GM19023 (cell line): ENCODE data around the gene EXOSC6.
"Not testable (repeated sequence)": the region's sequence is repeated elsewhere in the genome, so short reads cannot be mapped to it uniquely, and the experiment has no call there.

Experiments used
- ATAC-seq: cut with Tn5 transposase; IDR thresholded peaks from one replicate; pipeline ENCODE4 v1.9.1; 2021; ENCODE audit warnings: mild to moderate bottlenecking, moderate library complexity; ENCODE audit not compliant: unreplicated experiment

Gene EXOSC6

DNA sequence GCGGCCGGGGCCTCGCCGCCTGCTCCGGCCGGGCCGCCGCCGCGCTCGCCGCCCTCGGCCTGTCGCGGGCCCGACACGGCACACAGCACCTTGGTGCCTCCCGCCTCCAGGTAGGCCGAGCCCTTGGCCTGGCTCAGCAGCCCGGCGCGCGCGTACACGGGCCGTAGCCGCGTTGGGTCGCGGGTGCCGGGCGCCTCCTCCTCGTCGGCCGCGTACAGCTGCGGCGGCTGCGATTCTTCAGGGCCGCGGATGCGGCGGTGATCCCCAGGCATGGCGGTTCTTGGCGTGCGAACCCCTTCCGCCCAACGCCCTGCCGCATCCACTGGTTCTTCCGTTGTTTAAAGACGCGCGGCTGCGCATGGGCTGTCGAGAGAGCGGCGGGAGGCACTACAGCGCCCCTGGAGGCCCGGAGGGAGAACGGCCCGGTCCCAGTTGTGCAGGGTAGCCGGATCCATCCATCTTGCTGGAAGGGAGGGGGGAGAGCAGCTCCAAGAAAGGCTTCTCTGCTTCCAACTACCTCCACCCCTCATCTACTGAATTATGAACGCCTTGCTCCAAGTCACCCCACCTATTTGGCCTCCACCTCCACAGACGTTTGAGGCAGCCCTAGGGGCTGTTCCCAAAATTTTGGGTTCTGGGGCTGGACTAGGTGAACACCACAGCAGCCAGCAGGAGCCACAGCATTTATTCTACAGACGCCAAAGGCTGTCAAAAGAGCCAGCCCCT lies at the start of gene EXOSC6:
TSS of gene EXOSC6 (minus strand) at position 312 of the 726 bp plus-strand sequence. CDS start at position 272, 40 bp downstream.
- peak; percentile 90 for ATAC-seq

GRCh38 chr16:70301121-70301520 lies 49.4 kb upstream of the EXOSC6 start:
- ATAC-seq: no peak

DNA sequence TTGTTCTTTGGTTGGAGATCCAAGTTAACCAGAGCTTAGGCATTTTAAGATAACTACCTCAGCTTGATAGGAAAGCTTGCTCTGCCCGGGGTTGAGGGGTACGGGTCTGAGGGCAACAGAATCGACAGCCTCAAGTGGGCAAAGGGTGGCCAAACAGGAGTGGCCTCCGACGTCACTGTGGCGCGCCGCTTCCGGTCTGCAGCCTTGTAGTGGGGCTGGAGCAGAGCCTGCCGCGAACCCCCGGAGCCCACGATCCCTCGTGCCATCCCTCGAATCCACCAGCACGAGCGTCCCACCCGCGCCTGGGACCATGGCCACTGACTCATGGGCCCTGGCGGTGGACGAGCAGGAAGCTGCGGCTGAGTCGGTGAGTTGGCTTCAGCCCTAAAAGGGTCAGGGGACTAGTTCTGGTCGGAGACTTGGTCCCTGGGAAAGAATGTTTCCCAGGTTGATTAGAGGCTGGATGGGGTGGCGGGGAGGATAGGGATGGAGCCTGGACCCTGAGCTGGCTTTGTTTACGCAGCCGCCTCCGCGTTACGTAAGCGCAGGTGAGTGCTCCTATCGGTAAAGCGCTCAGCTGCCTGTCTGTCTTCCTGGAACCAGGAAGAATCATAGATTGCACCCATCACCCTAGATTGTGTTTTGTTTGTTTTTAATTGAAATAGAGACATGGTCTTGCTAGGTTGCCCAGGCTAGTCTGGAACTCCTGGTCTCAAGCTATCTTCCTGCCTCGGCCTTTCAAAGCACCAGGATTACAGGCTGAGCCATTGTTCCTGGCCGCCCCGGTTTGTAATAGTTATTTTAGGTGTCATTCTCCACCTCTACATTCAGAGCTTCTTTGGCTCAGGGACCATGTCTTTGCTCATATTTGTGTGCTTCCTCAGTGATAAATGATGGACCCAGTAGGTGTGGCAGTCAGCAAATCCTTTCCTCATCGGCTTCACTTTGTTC lies 47.5 kb upstream of the EXOSC6 start, which contains the start of gene DDX19B:
TSS of gene DDX19B (plus strand) at position 199 of the 951 bp plus-strand sequence. CDS start at position 311, 112 bp downstream.
- ATAC-seq: peak; percentile 83

GRCh38 chr16:70295634-70296033 lies 43.9 kb upstream of the EXOSC6 start:
- ATAC-seq: no peak

GRCh38 chr16:70294385-70295025 lies 42.8 kb upstream of the EXOSC6 start:
- ATAC-seq: no peak

GRCh38 chr16:70292148-70292547 lies 40.4 kb upstream of the EXOSC6 start:
- not testable (repeated sequence) for ATAC-seq

- no peak for ATAC-seq
These were observed 39.3 kb upstream of the EXOSC6 start for GRCh38 chr16:70290949-70291519.

GRCh38 chr16:70289229-70290094 lies 37.7 kb upstream of the EXOSC6 start, which contains the start of gene AARS1:
Gene AARS1, minus strand, starts transcription at chr16:70289506. Its CDS starts 6,743 bp downstream, at chr16:70282763.
- peak; percentile 98 for ATAC-seq

DNA sequence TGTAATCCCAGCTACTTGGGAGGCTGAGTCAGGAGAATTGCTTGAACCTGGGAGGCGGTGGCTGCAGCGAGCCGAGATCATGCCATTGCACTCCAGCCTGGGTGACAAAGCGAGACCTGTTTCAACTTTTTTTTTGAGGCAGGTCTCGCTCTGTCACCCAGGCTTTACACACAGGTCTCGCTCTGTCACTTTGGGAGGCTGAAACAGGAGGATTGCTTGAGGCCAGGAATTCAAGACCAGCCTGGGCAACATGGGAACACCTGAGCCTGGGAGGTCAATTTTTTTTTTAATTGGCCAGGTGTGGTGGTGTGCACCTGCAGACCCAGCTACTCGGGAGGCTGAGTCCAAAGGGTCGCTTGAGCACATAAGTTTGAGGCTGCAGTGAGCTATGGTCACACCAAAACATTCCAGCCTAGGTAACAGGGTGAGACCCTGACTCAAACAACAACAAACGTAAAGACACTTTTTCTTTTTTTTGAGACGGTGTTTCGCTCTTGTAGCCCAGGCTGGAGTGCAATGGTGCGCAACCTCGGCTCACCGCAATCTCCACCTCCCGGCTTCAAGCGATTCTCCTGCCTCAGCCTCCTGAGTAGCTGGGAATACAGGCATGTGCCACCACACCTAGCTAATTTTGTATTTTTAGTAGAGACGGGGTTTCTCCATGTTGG lies 35.7 kb upstream of the EXOSC6 start:
- ATAC-seq: not testable (repeated sequence)

DNA sequence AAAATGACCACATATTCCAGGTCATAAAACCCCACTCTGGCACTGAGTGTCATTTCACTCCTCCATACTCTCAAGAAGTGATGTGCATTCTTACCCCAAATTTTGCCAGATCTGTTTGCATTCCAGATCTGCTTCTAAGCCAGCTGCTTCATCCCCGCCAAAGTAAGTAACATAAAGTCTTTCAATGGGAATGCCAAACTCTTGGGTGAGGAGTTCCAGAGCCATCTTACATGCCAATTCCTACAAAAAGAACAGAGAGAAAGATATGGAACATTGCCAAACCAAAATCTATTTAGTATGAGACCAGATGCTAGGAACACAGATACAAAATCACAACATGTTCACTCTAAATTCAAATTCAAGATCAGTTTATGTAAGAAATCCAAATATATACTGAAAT lies 24.7 kb upstream of the EXOSC6 start:
- ATAC-seq: no peak

GRCh38 chr16:70271696-70272095 lies 20.0 kb upstream of the EXOSC6 start:
- ATAC-seq: no peak

GRCh38 chr16:70270176-70270575 lies 18.4 kb upstream of the EXOSC6 start:
- no peak for ATAC-seq

- no peak for ATAC-seq
These were observed 17.7 kb upstream of the EXOSC6 start for GRCh38 chr16:70269471-70269870.

- not testable (repeated sequence) for ATAC-seq
These were observed 16.2 kb upstream of the EXOSC6 start for GRCh38 chr16:70267922-70268321.

DNA sequence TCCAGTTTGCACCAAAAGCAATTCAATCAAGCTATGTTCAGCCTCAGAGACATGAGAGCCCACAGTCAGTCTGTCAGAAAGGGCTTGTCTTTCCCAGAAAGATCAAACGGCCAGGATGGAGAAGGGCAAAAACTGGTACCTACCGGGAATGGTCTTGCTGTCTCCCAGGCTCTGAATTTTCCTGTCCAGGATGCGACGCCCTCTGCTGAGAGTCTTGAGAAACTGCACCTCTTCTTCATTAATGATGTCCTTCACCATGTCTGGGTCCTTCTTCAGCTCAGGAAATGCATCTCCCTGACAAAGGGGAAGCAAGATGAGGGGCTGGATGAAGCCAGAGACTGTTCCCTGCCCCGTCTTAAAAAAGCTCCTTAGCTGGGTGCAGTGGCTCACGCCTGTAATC lies 15.8 kb upstream of the EXOSC6 start:
- no peak for ATAC-seq

GRCh38 chr16:70259903-70260302 lies 8.2 kb upstream of the EXOSC6 start:
- not testable (repeated sequence) for ATAC-seq

DNA sequence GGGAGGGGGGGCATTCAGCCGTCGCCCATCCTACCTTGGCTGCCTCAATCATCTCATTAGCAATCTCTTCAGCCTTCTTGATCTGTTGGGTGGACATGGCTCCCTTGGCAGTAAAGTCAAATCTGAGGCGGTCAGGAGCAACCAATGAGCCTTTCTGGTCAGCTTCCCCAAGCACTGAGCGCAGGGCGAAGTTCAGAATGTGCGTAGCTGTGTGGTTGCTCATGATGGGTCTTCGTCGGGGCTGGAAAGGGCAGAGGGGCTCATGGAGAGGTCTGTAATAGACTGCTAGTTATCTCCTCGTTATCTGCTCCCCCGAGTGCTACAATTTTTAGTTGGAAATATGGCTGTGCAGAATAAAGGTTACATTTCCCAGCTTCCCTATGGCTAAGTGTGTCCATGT lies 7.2 kb upstream of the EXOSC6 start:
- no peak for ATAC-seq

DNA sequence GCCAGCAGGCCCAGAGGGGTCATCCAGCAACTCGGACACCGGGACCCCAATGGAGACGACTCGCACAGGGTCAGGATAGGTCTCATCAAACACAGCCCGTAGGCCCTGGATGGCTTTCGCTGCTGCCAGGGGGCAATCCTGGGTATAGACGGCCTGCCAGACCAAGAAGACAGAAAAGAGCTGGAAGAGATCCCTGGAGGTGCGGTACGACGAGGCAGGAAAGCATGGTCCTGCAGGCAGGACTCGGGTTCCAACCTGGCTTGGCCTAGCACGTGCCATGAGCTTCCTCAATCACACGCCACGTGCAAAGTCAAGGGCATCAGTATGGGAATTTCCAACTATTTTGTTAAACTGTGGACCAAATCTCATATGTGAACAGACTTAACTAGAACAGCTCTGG lies 6.3 kb upstream of the EXOSC6 start:
- ATAC-seq: no peak

- no peak for ATAC-seq
These were observed 5.7 kb upstream of the EXOSC6 start for GRCh38 chr16:70257391-70257790.
